ENCODE data around the gene TYMP. TPM values are rescaled to one million over a fixed set of nuclear protein-coding genes. Genes with fewer than 3 reads are reported as not detected.

The TYMP gene
- total and polyA plus RNA-seq, 2 experiments from 2014 or later = 46.4 to 85.7 TPM

DNA sequence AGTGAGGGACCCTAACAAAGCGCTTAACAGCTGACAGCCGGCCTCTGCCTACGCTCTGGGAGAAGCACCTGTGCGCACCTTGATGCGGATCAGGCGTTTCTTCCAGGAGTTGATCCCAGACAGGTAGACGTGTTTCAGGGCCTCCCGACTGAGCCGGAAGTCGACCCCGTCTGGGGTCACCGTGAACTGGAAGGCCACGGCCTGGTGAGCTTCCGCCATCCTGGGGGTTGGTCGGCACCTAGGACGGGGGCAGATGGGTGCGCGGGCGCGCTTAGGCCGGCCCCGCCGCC, 47.8 kb upstream of the TYMP start:
- Histone ChIP-seq H3K27me3 (no peaks in the 10 kb centered on the region), H3K9me2 (replicated peaks; ENCODE audit: insufficient read depth) (no peaks in the 10 kb centered on the region), H4K20me1 (ENCODE audit: insufficient read depth, poor library complexity, severe bottlenecking) (peaks cover 3% of the 10 kb centered on the region), H3K36me3 (replicated peaks; ENCODE audit: insufficient read depth, low read depth) (no peaks in the 10 kb centered on the region), H2AFZ (no peak overlapping the region), H3K27ac (no peak overlapping the region), H3K4me2 (no peak overlapping the region), H3K4me3 (no peak overlapping the region), H3K9me3 (ENCODE audit: low read depth) (no peaks in the 10 kb centered on the region), H3K4me1 (ENCODE audit: insufficient read depth) (peaks cover 7% of the 10 kb centered on the region), H3K79me2 (peaks cover 14% of the 10 kb centered on the region)
- no peak for DNase-seq (ENCODE audit: low spot score)
- WGBS (ENCODE audit: low lambda C conversion rate, missing lambda C conversion rate) = 97% methylated on average over 19 of the region's 23 CpGs
- TF ChIP-seq EZH2 (IDR thresholded peaks at IDR 0.05; ENCODE audit: borderline replicate concordance) (no peak), EZH2phosphoT487 (IDR thresholded peaks at IDR 0.05; ENCODE audit: low read depth, severe bottlenecking, unreplicated experiment) (no peak)
- TF ChIP-seq, protein P1, sequence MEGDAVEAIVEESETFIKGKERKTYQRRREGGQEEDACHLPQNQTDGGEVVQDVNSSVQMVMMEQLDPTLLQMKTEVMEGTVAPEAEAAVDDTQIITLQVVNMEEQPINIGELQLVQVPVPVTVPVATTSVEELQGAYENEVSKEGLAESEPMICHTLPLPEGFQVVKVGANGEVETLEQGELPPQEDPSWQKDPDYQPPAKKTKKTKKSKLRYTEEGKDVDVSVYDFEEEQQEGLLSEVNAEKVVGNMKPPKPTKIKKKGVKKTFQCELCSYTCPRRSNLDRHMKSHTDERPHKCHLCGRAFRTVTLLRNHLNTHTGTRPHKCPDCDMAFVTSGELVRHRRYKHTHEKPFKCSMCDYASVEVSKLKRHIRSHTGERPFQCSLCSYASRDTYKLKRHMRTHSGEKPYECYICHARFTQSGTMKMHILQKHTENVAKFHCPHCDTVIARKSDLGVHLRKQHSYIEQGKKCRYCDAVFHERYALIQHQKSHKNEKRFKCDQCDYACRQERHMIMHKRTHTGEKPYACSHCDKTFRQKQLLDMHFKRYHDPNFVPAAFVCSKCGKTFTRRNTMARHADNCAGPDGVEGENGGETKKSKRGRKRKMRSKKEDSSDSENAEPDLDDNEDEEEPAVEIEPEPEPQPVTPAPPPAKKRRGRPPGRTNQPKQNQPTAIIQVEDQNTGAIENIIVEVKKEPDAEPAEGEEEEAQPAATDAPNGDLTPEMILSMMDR (IDR thresholded peaks at IDR 0.05; ENCODE audit: poor library complexity) = no peak

DNA sequence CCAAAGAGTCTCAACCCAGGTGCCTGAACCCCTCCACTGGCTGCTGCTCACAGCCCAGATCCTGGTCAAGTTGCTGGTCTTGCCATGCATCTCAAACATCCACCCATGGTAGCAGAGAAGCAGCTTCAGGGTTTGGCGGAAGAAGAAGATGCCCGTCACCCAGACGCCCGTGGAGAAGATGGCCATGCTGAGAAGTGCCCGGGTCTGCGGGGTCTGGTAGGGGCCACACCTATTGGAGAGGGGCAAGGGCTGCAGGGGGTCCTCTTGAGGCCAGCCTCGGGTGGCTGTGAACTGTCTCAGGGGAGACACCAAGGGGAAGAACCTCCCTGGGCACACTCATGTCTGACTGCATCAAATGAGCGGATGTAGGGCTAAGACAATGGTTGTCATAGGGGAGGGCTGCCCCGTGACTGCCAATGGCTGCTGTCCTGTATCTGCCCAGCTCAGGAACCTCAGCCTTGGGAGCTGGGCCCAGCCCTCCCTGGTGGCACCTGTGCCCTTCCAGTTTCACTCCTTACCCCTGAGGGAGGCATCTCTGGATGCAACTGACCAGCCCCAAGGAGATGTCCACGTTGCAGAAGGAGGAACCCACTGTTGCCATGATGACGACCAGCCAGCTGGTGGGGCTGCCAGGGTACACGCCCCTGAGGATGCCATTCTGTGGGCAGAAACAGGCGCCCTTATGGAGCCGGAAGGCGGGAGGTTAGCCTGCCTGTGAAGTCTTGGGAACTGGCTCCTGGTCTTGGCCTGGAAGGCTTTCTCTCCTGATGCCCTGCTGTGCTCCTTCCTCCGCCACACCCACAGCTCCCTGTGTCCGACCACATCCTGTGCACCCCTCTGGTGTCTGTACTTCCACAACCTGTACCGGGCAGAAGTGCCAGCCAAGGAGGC, 47.2 kb upstream of the TYMP start:
- TF ChIP-seq EZH2 (IDR thresholded peaks at IDR 0.05; ENCODE audit: borderline replicate concordance) = no peak
- TF ChIP-seq, protein P1 (IDR thresholded peaks at IDR 0.05; ENCODE audit: poor library complexity) = no peak
- TF ChIP-seq EZH2phosphoT487 (IDR thresholded peaks at IDR 0.05; ENCODE audit: low read depth, severe bottlenecking, unreplicated experiment) = no peak
- Histone ChIP-seq H3K9me2 (replicated peaks; ENCODE audit: insufficient read depth) (no peaks in the 10 kb centered on the region), H3K4me3 (no peak overlapping the region), H2AFZ (no peak overlapping the region), H3K36me3 (replicated peaks; ENCODE audit: insufficient read depth, low read depth) (no peaks in the 10 kb centered on the region), H3K27me3 (no peaks in the 10 kb centered on the region), H3K9me3 (ENCODE audit: low read depth) (no peaks in the 10 kb centered on the region), H3K79me2 (peaks cover 13% of the 10 kb centered on the region), H3K4me1 (ENCODE audit: insufficient read depth) (peaks cover 7% of the 10 kb centered on the region), H3K27ac (no peak overlapping the region), H3K4me2 (no peak overlapping the region), H4K20me1 (ENCODE audit: insufficient read depth, poor library complexity, severe bottlenecking) (peaks cover 3% of the 10 kb centered on the region)
- no peak for DNase-seq (ENCODE audit: low spot score)
- WGBS (ENCODE audit: low lambda C conversion rate, missing lambda C conversion rate) = 94% methylated on average over 18 of the region's 18 CpGs

DNA sequence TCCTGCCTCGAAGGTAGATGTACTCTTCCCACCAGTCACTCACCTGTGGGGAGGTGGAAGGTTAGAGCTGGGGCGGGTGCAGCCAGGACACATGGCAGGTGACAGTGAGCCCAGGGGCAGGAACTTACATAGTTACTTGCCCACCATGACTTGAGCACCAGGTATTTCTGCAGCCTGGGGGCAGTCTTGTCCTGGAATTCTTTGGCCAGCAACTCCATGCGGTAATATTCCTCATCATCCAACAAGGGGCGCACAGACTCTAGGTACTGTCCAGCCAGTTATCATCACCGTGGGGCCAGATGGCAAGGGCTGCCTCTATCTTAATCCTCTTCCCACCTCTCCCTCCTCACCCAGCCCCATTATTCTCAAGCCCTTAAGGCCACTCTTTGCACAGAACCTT, 46.3 kb upstream of the TYMP start:
- Histone ChIP-seq H3K9me2 (replicated peaks; ENCODE audit: insufficient read depth) (no peaks in the 10 kb centered on the region), H3K4me3 (no peak overlapping the region), H3K4me2 (no peak overlapping the region), H3K4me1 (ENCODE audit: insufficient read depth) (no peaks in the 10 kb centered on the region), H2AFZ (no peak overlapping the region), H4K20me1 (ENCODE audit: insufficient read depth, poor library complexity, severe bottlenecking) (peaks cover 3% of the 10 kb centered on the region), H3K27ac (no peak overlapping the region), H3K27me3 (no peaks in the 10 kb centered on the region), H3K36me3 (replicated peaks; ENCODE audit: insufficient read depth, low read depth) (no peaks in the 10 kb centered on the region), H3K9me3 (ENCODE audit: low read depth) (no peaks in the 10 kb centered on the region), H3K79me2 (peaks cover 3% of the 10 kb centered on the region)
- no peak for DNase-seq (ENCODE audit: low spot score)
- WGBS (ENCODE audit: low lambda C conversion rate, missing lambda C conversion rate) = 75% methylated on average over 5 of the region's 5 CpGs
- TF ChIP-seq EZH2phosphoT487 (IDR thresholded peaks at IDR 0.05; ENCODE audit: low read depth, severe bottlenecking, unreplicated experiment) (no peak), EZH2 (IDR thresholded peaks at IDR 0.05; ENCODE audit: borderline replicate concordance) (no peak)
- TF ChIP-seq, protein P1 (IDR thresholded peaks at IDR 0.05; ENCODE audit: poor library complexity) = no peak

Measured in hepatocyte (in vitro differentiated cells).